ENCODE results near the gene PPEF1.
"Not testable (repeated sequence)": the region's sequence is repeated elsewhere in the genome, so short reads cannot be mapped to it uniquely, and the experiment has no call there.

DNA sequence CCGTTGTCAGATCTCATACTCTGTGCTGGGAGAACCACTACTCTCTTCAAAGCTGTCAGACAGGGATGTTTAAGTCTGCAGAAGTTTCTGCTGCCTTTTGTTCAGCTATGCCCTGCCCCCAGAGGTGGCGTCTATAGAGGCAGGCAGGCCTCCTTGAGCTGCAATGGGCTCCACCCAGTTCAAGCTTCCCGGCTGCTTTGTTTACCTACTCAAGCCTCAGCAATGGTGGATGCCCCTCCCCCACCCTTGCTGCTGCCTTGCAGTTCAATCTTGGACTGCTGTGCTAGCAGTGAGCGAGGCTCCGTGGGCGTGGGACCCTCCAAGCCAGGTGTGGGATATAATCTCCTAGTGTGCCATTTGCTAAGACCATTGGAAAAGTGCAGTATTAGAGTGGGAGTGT is 32.2 kb downstream of the PPEF1 start:
- not testable (repeated sequence) for TF ChIP-seq POLR2A, POLR2AphosphoS5 (IDR thresholded peaks at IDR 0.05)
